ENCODE measurements around the gene ELFN2.
A peak's percentile ranks its signal among the peaks of the same experiment; 100 is the strongest.

ELFN2 gene

DNA sequence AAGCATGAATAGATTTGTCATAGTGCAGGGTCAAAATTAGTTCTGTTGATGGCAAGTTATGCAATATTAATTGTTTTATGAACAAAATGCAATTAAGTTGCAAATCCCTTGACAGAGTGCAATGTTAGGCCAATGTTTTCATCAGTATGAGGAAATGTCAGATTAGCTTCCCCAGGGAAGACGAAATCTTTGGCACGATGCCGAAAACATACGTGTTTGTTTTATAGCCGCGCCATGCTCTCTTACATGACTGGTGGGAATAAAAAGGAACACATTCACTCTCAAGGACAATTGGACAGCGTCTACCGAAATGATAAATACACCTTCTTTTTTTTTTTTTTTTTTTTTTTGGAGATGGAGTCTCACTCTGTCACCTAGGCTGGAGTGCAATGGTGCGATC lies 31.9 kb upstream of the ELFN2 start:
- Histone ChIP-seq H3K9me3 (replicated peaks in 1 of 2; ENCODE audit: control insufficient read depth in 2 of 2, insufficient read depth in 1 of 2, low read depth in 1 of 2, low read length in 2 of 2) (no peaks in the 10 kb centered on the region), H3K4me1 (ENCODE audit: control insufficient read depth in 2 of 2, insufficient read depth in 1 of 2, low read depth in 1 of 2, low read length in 2 of 2) (peaks cover 3 to 13% of the 10 kb centered on the region in 2 donors), H2AK5ac (ENCODE audit: low read depth, low read length) (no peak overlapping the region), H3K79me1 (ENCODE audit: low read depth, low read length) (no peaks in the 10 kb centered on the region), H3K4me2 (ENCODE audit: insufficient read depth, low read length, poor library complexity, severe bottlenecking) (no peak overlapping the region), H2BK5ac (ENCODE audit: low read length) (no peak overlapping the region), H3K9ac (ENCODE audit: low read depth, low read length, poor library complexity) (no peak overlapping the region), H3K27me3 (ENCODE audit: control insufficient read depth in 3 of 3, insufficient read depth in 3 of 3, low read depth in 1 of 3, low read length in 3 of 3) (peaks cover 0 to 28% (median 0%) of the 10 kb centered on the region in 3 experiments), H2AFZ (ENCODE audit: low read length) (no peak overlapping the region), H3K4me3 (ENCODE audit: low read length in 2 of 2) (no peak overlapping the region), H2BK12ac (ENCODE audit: low read length) (no peak overlapping the region), H3K36me3 (replicated peaks in 1 of 2; ENCODE audit: control insufficient read depth in 2 of 2, insufficient read depth in 2 of 2, low read length in 2 of 2) (no peaks in the 10 kb centered on the region), H3K27ac (replicated peaks; ENCODE audit: low read length) (no peak overlapping the region), H4K8ac (ENCODE audit: low read depth, low read length) (no peak overlapping the region), H2BK120ac (ENCODE audit: low read depth, low read length) (no peak overlapping the region), H3K18ac (ENCODE audit: low read length) (no peak overlapping the region), H2BK15ac (ENCODE audit: low read length) (no peak overlapping the region), H3K23ac (ENCODE audit: low read depth, low read length, poor library complexity) (no peak overlapping the region), H4K91ac (ENCODE audit: low read depth, low read length, poor library complexity) (no peak overlapping the region), H3K14ac (ENCODE audit: low read length) (no peak overlapping the region), H3K4ac (ENCODE audit: low read length) (no peak overlapping the region)
- no CpG with 5 or more reads among the region's 9 CpGs for WGBS, 2 donors (ENCODE audit: extremely low coverage in 2 of 2, insufficient read length in 2 of 2, insufficient replicate concordance in 1 of 2)
- no peak for DNase-seq (ENCODE audit: low spot score)

- no peak overlapping the region for H2AFZ ChIP-seq (ENCODE audit: low read length)
- H4K91ac ChIP-seq (ENCODE audit: low read depth, low read length, poor library complexity) = no peak overlapping the region
- peaks cover 0 to 31% (median 0%) of the 10 kb centered on the region in 3 experiments for H3K27me3 ChIP-seq (ENCODE audit: control insufficient read depth in 3 of 3, insufficient read depth in 3 of 3, low read depth in 1 of 3, low read length in 3 of 3)
- H2BK120ac ChIP-seq (ENCODE audit: low read depth, low read length) = no peak overlapping the region
- H3K36me3 ChIP-seq (replicated peaks in 1 of 2; ENCODE audit: control insufficient read depth in 2 of 2, insufficient read depth in 2 of 2, low read length in 2 of 2) = no peaks in the 10 kb centered on the region
- H3K9me3 ChIP-seq (replicated peaks in 1 of 2; ENCODE audit: control insufficient read depth in 2 of 2, insufficient read depth in 1 of 2, low read depth in 1 of 2, low read length in 2 of 2) = no peaks in the 10 kb centered on the region
- no peak overlapping the region for H4K8ac ChIP-seq (ENCODE audit: low read depth, low read length)
- no peak overlapping the region for H2BK5ac ChIP-seq (ENCODE audit: low read length)
- peak overlapping the region; percentile 47 for H2AK5ac ChIP-seq (ENCODE audit: low read depth, low read length)
- H2BK12ac ChIP-seq (ENCODE audit: low read length) = no peak overlapping the region
- peak overlapping the region; percentile 77 for H3K18ac ChIP-seq (ENCODE audit: low read length)
- H2BK15ac ChIP-seq (ENCODE audit: low read length) = no peak overlapping the region
- H3K4me1 ChIP-seq (ENCODE audit: control insufficient read depth in 2 of 2, insufficient read depth in 1 of 2, low read depth in 1 of 2, low read length in 2 of 2) = peaks cover 0 to 13% of the 10 kb centered on the region in 2 donors
- H3K4me2 ChIP-seq (ENCODE audit: insufficient read depth, low read length, poor library complexity, severe bottlenecking) = peak overlapping the region; percentile 14
- H3K27ac ChIP-seq (replicated peaks; ENCODE audit: low read length) = no peak overlapping the region
- no CpG with 5 or more reads among the region's 4 CpGs for WGBS, 2 donors (ENCODE audit: extremely low coverage in 2 of 2, insufficient read length in 2 of 2, insufficient replicate concordance in 1 of 2)
- no peak overlapping the region for H3K14ac ChIP-seq (ENCODE audit: low read length)
- no peak overlapping the region for H3K4me3 ChIP-seq (ENCODE audit: low read length in 2 of 2)
- no peak overlapping the region for H3K23ac ChIP-seq (ENCODE audit: low read depth, low read length, poor library complexity)
- DNase-seq (ENCODE audit: low spot score) = peak; percentile 70
- peak overlapping the region; percentile 38 for H3K9ac ChIP-seq (ENCODE audit: low read depth, low read length, poor library complexity)
- H3K4ac ChIP-seq (ENCODE audit: low read length) = no peak overlapping the region
- H3K79me1 ChIP-seq (ENCODE audit: low read depth, low read length) = no peaks in the 10 kb centered on the region
Measured at GRCh38 chr22:37457093-37457893, 30.0 kb upstream of the ELFN2 start.

DNA sequence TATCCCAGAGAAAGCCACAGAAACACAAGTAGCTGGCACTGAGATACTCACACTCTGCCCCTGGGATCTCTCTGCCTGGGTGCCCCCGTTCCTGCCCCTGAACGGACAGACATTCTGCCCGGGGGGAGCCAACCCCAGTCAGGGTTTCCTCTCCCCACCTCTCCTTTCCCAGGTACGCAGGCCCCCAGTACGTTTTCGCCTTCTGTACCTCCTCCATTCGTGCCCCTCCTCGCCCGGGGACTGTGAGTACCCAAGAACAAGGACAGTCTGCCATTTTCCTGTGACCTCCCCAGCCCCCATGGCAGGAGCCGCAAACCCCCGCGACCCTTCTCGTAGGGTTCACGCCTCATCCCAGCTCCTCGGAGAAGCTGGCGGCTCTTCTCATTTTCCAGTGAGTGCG lies 29.1 kb upstream of the ELFN2 start:
- H3K4ac ChIP-seq (ENCODE audit: low read length) = no peak overlapping the region
- H3K14ac ChIP-seq (ENCODE audit: low read length) = no peak overlapping the region
- H2BK120ac ChIP-seq (ENCODE audit: low read depth, low read length) = no peak overlapping the region
- H3K18ac ChIP-seq (ENCODE audit: low read length) = peak overlapping the region; percentile 86
- no peak overlapping the region for H4K91ac ChIP-seq (ENCODE audit: low read depth, low read length, poor library complexity)
- H2BK5ac ChIP-seq (ENCODE audit: low read length) = no peak overlapping the region
- peaks cover 0 to 31% (median 0%) of the 10 kb centered on the region in 3 experiments for H3K27me3 ChIP-seq (ENCODE audit: control insufficient read depth in 3 of 3, insufficient read depth in 3 of 3, low read depth in 1 of 3, low read length in 3 of 3)
- H2AK5ac ChIP-seq (ENCODE audit: low read depth, low read length) = peak overlapping the region; percentile 71
- H2AFZ ChIP-seq (ENCODE audit: low read length) = no peak overlapping the region
- H2BK15ac ChIP-seq (ENCODE audit: low read length) = no peak overlapping the region
- H4K8ac ChIP-seq (ENCODE audit: low read depth, low read length) = no peak overlapping the region
- no peak overlapping the region for H2BK12ac ChIP-seq (ENCODE audit: low read length)
- no peaks in the 10 kb centered on the region for H3K9me3 ChIP-seq (replicated peaks in 1 of 2; ENCODE audit: control insufficient read depth in 2 of 2, insufficient read depth in 1 of 2, low read depth in 1 of 2, low read length in 2 of 2)
- no peak for DNase-seq (ENCODE audit: low spot score)
- no peaks in the 10 kb centered on the region for H3K79me1 ChIP-seq (ENCODE audit: low read depth, low read length)
- no peak overlapping the region for H3K27ac ChIP-seq (replicated peaks; ENCODE audit: low read length)
- H3K9ac ChIP-seq (ENCODE audit: low read depth, low read length, poor library complexity) = no peak overlapping the region
- no peaks in the 10 kb centered on the region for H3K36me3 ChIP-seq (replicated peaks in 1 of 2; ENCODE audit: control insufficient read depth in 2 of 2, insufficient read depth in 2 of 2, low read length in 2 of 2)
- WGBS, 2 donors (ENCODE audit: extremely low coverage in 2 of 2, insufficient read length in 2 of 2, insufficient replicate concordance in 1 of 2) = no CpG with 5 or more reads among the region's 17 CpGs
- H3K4me1 ChIP-seq (ENCODE audit: control insufficient read depth in 2 of 2, insufficient read depth in 1 of 2, low read depth in 1 of 2, low read length in 2 of 2) = peaks cover 0 to 13% of the 10 kb centered on the region in 2 donors
- H3K23ac ChIP-seq (ENCODE audit: low read depth, low read length, poor library complexity) = no peak overlapping the region
- no peak overlapping the region for H3K4me2 ChIP-seq (ENCODE audit: insufficient read depth, low read length, poor library complexity, severe bottlenecking)
- no peak overlapping the region for H3K4me3 ChIP-seq (ENCODE audit: low read length in 2 of 2)

DNA sequence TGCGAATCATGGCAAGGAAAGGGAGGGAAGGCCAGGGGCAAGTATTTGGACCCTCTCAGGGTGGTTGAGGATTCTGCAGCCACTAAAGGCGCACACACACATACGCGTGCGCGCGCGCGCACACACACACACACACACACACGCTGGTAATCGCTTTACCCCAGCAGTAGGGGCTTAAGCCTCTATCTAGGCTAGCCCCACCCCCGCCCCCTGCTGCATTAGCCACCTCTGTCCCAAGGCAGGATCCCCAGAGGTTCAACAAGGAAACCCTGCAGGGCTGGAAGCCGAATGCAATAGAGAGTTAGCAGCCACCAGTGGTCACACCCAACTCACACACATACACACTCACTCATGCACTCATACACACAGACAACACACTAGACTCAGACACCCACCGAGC lies 28.6 kb upstream of the ELFN2 start:
- Histone ChIP-seq H2BK15ac (ENCODE audit: low read length) (no peak overlapping the region), H3K18ac (ENCODE audit: low read length) (peak overlapping the region; percentile 11), H2BK5ac (ENCODE audit: low read length) (no peak overlapping the region), H3K36me3 (replicated peaks in 1 of 2; ENCODE audit: control insufficient read depth in 2 of 2, insufficient read depth in 2 of 2, low read length in 2 of 2) (no peaks in the 10 kb centered on the region), H2BK12ac (ENCODE audit: low read length) (no peak overlapping the region), H3K27ac (replicated peaks; ENCODE audit: low read length) (no peak overlapping the region), H3K79me1 (ENCODE audit: low read depth, low read length) (no peaks in the 10 kb centered on the region), H3K27me3 (ENCODE audit: control insufficient read depth in 3 of 3, insufficient read depth in 3 of 3, low read depth in 1 of 3, low read length in 3 of 3) (peaks cover 0 to 31% (median 0%) of the 10 kb centered on the region in 3 experiments), H4K8ac (ENCODE audit: low read depth, low read length) (no peak overlapping the region), H3K14ac (ENCODE audit: low read length) (no peak overlapping the region), H3K4me1 (ENCODE audit: control insufficient read depth in 2 of 2, insufficient read depth in 1 of 2, low read depth in 1 of 2, low read length in 2 of 2) (peaks cover 0 to 13% of the 10 kb centered on the region in 2 donors), H3K9ac (ENCODE audit: low read depth, low read length, poor library complexity) (no peak overlapping the region), H3K23ac (ENCODE audit: low read depth, low read length, poor library complexity) (no peak overlapping the region), H2AK5ac (ENCODE audit: low read depth, low read length) (peak overlapping the region; percentile 3), H2BK120ac (ENCODE audit: low read depth, low read length) (no peak overlapping the region), H4K91ac (ENCODE audit: low read depth, low read length, poor library complexity) (no peak overlapping the region), H3K9me3 (replicated peaks in 1 of 2; ENCODE audit: control insufficient read depth in 2 of 2, insufficient read depth in 1 of 2, low read depth in 1 of 2, low read length in 2 of 2) (no peaks in the 10 kb centered on the region), H3K4ac (ENCODE audit: low read length) (no peak overlapping the region), H3K4me3 (ENCODE audit: low read length in 2 of 2) (no peak overlapping the region), H3K4me2 (ENCODE audit: insufficient read depth, low read length, poor library complexity, severe bottlenecking) (no peak overlapping the region), H2AFZ (ENCODE audit: low read length) (no peak overlapping the region)
- WGBS, 2 donors (ENCODE audit: extremely low coverage in 2 of 2, insufficient read length in 2 of 2, insufficient replicate concordance in 1 of 2) = no CpG with 5 or more reads among the region's 14 CpGs
- DNase-seq (ENCODE audit: low spot score) = no peak
